Effector memory CD8-positive, alpha-beta T cell (primary cell): ENCODE results near the gene KCNK15.

Experiments
- ATAC-seq: fragments of 150-1000 bp; cut with Tn5 transposase; replicated peaks from 2 replicates; pipeline ENCODE4 v1.10.0; 2021; ENCODE audit warnings: mild to moderate bottlenecking, moderate library complexity
- DNase-seq, 3 experiments: peaks; one replicate each; pipeline ENCODE4 v3.0.0; 2021
- H3K27ac Mint-ChIP-seq, 2 donors: one replicate each; pipeline ENCODE4 v1.8.0; 2022; ENCODE audit warnings: mild to moderate bottlenecking in 2 of 2, mixed read lengths in 2 of 2, moderate library complexity in 2 of 2
- H3K27me3 Mint-ChIP-seq, 2 donors: one replicate each; pipeline ENCODE4 v1.8.0; 2022; ENCODE audit warnings: mixed read lengths in 2 of 2
- H3K36me3 Mint-ChIP-seq: one replicate; pipeline ENCODE4 v1.8.0; 2022; ENCODE audit warnings: mild to moderate bottlenecking, moderate library complexity, mixed read lengths; ENCODE audit not compliant: insufficient read depth
- H3K4me1 Mint-ChIP-seq, 2 donors: one replicate each; pipeline ENCODE4 v1.8.0; 2022; ENCODE audit warnings: low read depth in 2 of 2, mixed read lengths in 2 of 2
- H3K4me3 Mint-ChIP-seq, 2 donors: one replicate each; pipeline ENCODE4 v1.8.0; 2022; ENCODE audit warnings: mild to moderate bottlenecking in 2 of 2, mixed read lengths in 2 of 2, moderate library complexity in 2 of 2
- H3K9me3 Mint-ChIP-seq, 2 donors: one replicate each; pipeline ENCODE4 v1.8.0; 2022; ENCODE audit warnings: mixed read lengths in 2 of 2

The KCNK15 gene

GRCh38 chr20:44746367-44747165 is 901 bp downstream of the KCNK15 start:
- DNase-seq = no peak
- peaks cover 0 to 3% of the 10 kb centered on the region in 2 donors for H3K4me1 Mint-ChIP-seq

GRCh38 chr20:44747166-44748004 is 1.7 kb downstream of the KCNK15 start:
- peaks cover 62 to 88% of the 10 kb centered on the region in 2 donors for H3K27me3 Mint-ChIP-seq

More at GRCh38 chr20:44746367-44747165, 901 bp downstream of the KCNK15 start:
- no peak overlapping the region for H3K27ac Mint-ChIP-seq
- H3K27me3 Mint-ChIP-seq = peaks cover 62 to 90% of the 10 kb centered on the region in 2 donors
- no peaks in the 10 kb centered on the region for H3K36me3 Mint-ChIP-seq
- peak overlapping the region; percentile 7 to 60 for H3K4me3 Mint-ChIP-seq
- no peak for ATAC-seq
- no peaks in the 10 kb centered on the region for H3K9me3 Mint-ChIP-seq

GRCh38 chr20:44748005-44748370 is 2.3 kb downstream of the KCNK15 start:
- Mint-ChIP-seq H3K4me3 (no peak overlapping the region), H3K9me3 (no peaks in the 10 kb centered on the region), H3K36me3 (no peaks in the 10 kb centered on the region), H3K27ac (no peak overlapping the region), H3K4me1 (peaks cover 0 to 3% of the 10 kb centered on the region in 2 donors), H3K27me3 (peaks cover 62 to 82% of the 10 kb centered on the region in 2 donors)
- ATAC-seq (no peak), DNase-seq (no peak)

More at GRCh38 chr20:44747166-44748004, 1.7 kb downstream of the KCNK15 start:
- Mint-ChIP-seq H3K4me1 (peaks cover 0 to 3% of the 10 kb centered on the region in 2 donors), H3K36me3 (no peaks in the 10 kb centered on the region), H3K9me3 (no peaks in the 10 kb centered on the region), H3K27ac (no peak overlapping the region), H3K4me3 (peak overlapping the region in 1 of 2 donors; percentile 45)
- ATAC-seq (no peak), DNase-seq (peak; percentile 34 to 40 (median 35))

GRCh38 chr20:44750081-44750805 is 4.6 kb downstream of the KCNK15 start:
- Mint-ChIP-seq H3K4me3 (no peak overlapping the region), H3K4me1 (peaks cover 0 to 3% of the 10 kb centered on the region in 2 donors), H3K9me3 (no peaks in the 10 kb centered on the region), H3K27me3 (peaks cover 49 to 79% of the 10 kb centered on the region in 2 donors), H3K27ac (no peak overlapping the region), H3K36me3 (peaks cover 3% of the 10 kb centered on the region)
- DNase-seq = no peak
- no peak for ATAC-seq

- Mint-ChIP-seq H3K36me3 (peaks cover 3% of the 10 kb centered on the region), H3K4me3 (no peak overlapping the region), H3K27me3 (peaks cover 35 to 73% of the 10 kb centered on the region in 2 donors), H3K27ac (no peak overlapping the region), H3K9me3 (no peaks in the 10 kb centered on the region), H3K4me1 (peaks cover 0 to 3% of the 10 kb centered on the region in 2 donors)
- no peak for DNase-seq
- no peak for ATAC-seq
Measured at GRCh38 chr20:44752099-44752931, 6.7 kb downstream of the KCNK15 start.

- H3K36me3 Mint-ChIP-seq = peaks cover 3% of the 10 kb centered on the region
- peaks cover 22 to 75% of the 10 kb centered on the region in 2 donors for H3K27me3 Mint-ChIP-seq
- ATAC-seq (no peak), DNase-seq (no peak)
- no peaks in the 10 kb centered on the region for H3K4me1 Mint-ChIP-seq
- H3K27ac Mint-ChIP-seq = no peak overlapping the region
- H3K4me3 Mint-ChIP-seq = no peak overlapping the region
- H3K9me3 Mint-ChIP-seq = no peaks in the 10 kb centered on the region
Measured at GRCh38 chr20:44754554-44754953, 8.9 kb downstream of the KCNK15 start.

- Mint-ChIP-seq H3K27ac (no peak overlapping the region), H3K9me3 (no peaks in the 10 kb centered on the region), H3K27me3 (peaks cover 12 to 71% of the 10 kb centered on the region in 2 donors), H3K36me3 (peaks cover 3% of the 10 kb centered on the region), H3K4me1 (no peaks in the 10 kb centered on the region), H3K4me3 (no peak overlapping the region)
- ATAC-seq = no peak
- no peak for DNase-seq
Measured at GRCh38 chr20:44756011-44756688, 10.5 kb downstream of the KCNK15 start.

- Mint-ChIP-seq H3K4me3 (no peak overlapping the region), H3K27me3 (peaks cover 8 to 63% of the 10 kb centered on the region in 2 donors), H3K4me1 (no peaks in the 10 kb centered on the region)
Measured at GRCh38 chr20:44756956-44757355, 11.3 kb downstream of the KCNK15 start.

GRCh38 chr20:44758247-44759101 is 12.8 kb downstream of the KCNK15 start:
- Mint-ChIP-seq H3K4me3 (no peak overlapping the region), H3K36me3 (peaks cover 3% of the 10 kb centered on the region), H3K4me1 (no peaks in the 10 kb centered on the region), H3K27me3 (peaks cover 7 to 68% of the 10 kb centered on the region in 2 donors), H3K9me3 (no peaks in the 10 kb centered on the region), H3K27ac (no peak overlapping the region)
- DNase-seq (no peak), ATAC-seq (no peak)

More at GRCh38 chr20:44756956-44757355, 11.3 kb downstream of the KCNK15 start:
- Mint-ChIP-seq H3K9me3 (no peaks in the 10 kb centered on the region), H3K36me3 (peaks cover 3% of the 10 kb centered on the region), H3K27ac (no peak overlapping the region)
- ATAC-seq (no peak), DNase-seq (no peak)

GRCh38 chr20:44759595-44759994 is 13.9 kb downstream of the KCNK15 start:
- H3K4me1 Mint-ChIP-seq = no peaks in the 10 kb centered on the region
- H3K27ac Mint-ChIP-seq = no peak overlapping the region
- no peaks in the 10 kb centered on the region for H3K9me3 Mint-ChIP-seq
- DNase-seq (no peak), ATAC-seq (no peak)
- H3K4me3 Mint-ChIP-seq = no peak overlapping the region
- H3K27me3 Mint-ChIP-seq = peaks cover 11 to 68% of the 10 kb centered on the region in 2 donors
- H3K36me3 Mint-ChIP-seq = no peaks in the 10 kb centered on the region

- Mint-ChIP-seq H3K4me3 (no peak overlapping the region), H3K36me3 (no peaks in the 10 kb centered on the region), H3K4me1 (peaks cover 0 to 1% of the 10 kb centered on the region in 2 donors), H3K27ac (no peak overlapping the region), H3K27me3 (peaks cover 26 to 70% of the 10 kb centered on the region in 2 donors), H3K9me3 (no peaks in the 10 kb centered on the region)
- no peak for DNase-seq
- ATAC-seq = no peak
Measured at GRCh38 chr20:44761423-44761822, 15.8 kb downstream of the KCNK15 start.
